HEK293T (cell line): ENCODE results near the gene PBX2.

ENCODE experiments used
- BHLHE40 ChIP-seq: fragments of 450-650 bp; IDR thresholded peaks from 2 replicates; pipeline ENCODE4 v1.6.1; 2016; ENCODE audit warnings: mild to moderate bottlenecking, moderate library complexity, borderline replicate concordance
- FOXM1 ChIP-seq: fragments of 450-650 bp; IDR thresholded peaks from 2 replicates; pipeline ENCODE4 v1.6.1; 2017; ENCODE audit warnings: mild to moderate bottlenecking, borderline replicate concordance
- NFRKB ChIP-seq: fragments of 450-650 bp; IDR thresholded peaks from 2 replicates; pipeline ENCODE4 v1.6.1; 2016; ENCODE audit warnings: mild to moderate bottlenecking, moderate library complexity
- TF ChIP-seq, protein P1 (sequence below): fragments of 450-650 bp; IDR thresholded peaks from 2 replicates; pipeline ENCODE4 v1.6.1; 2016

- TF ChIP-seq, protein P1, sequence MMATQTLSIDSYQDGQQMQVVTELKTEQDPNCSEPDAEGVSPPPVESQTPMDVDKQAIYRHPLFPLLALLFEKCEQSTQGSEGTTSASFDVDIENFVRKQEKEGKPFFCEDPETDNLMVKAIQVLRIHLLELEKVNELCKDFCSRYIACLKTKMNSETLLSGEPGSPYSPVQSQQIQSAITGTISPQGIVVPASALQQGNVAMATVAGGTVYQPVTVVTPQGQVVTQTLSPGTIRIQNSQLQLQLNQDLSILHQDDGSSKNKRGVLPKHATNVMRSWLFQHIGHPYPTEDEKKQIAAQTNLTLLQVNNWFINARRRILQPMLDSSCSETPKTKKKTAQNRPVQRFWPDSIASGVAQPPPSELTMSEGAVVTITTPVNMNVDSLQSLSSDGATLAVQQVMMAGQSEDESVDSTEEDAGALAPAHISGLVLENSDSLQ = no peak
- no peak for TF ChIP-seq BHLHE40
- TF ChIP-seq NFRKB = no peak
- no peak for TF ChIP-seq FOXM1
These were observed 36.4 kb upstream of the PBX2 start for GRCh38 chr6:32226434-32226833.
